H1 (cell line): ENCODE measurements around the gene ARHGEF2. TPM values are rescaled to one million over a fixed set of nuclear protein-coding genes. Genes with fewer than 3 reads are reported as not detected.

ENCODE experiments used
- CTCF ChIA-PET: fragments of 300-600 bp; sonication (Branson Sonifier 250); formaldehyde crosslinking; loops from one replicate; lab custom pipeline; 2021; ENCODE audit not compliant: partially characterized antibody; lab: Charles Lee
- POLR2A ChIA-PET: fragments of 300-600 bp; sonication (Branson Sonifier 250); formaldehyde crosslinking; loops from one replicate; lab custom pipeline; 2021; ENCODE audit warnings: inconsistent platforms; ENCODE audit not compliant: partially characterized antibody; lab: Charles Lee
- DNase-seq, 2 experiments: peaks; one replicate each; pipeline versions ENCODE4 v3.0.0 to v3.0.0-alpha.2; 2010 to 2022; ENCODE audit warnings: low spot score in 2 of 2, low read depth in 1 of 2, mixed read lengths in 1 of 2
- FAIRE-seq: peaks from 2 replicates; lab custom pipeline; 2011; peaks lifted over from hg19 to GRCh38; lab: Jason Lieb, UNC
- H2AFZ ChIP-seq: 2 replicates; pipeline ENCODE4 v1.8.1; 2012; ENCODE audit warnings: low read length, inconsistent platforms
- H2AK5ac ChIP-seq: 2 replicates; pipeline ENCODE4 v1.6.1; 2013; ENCODE audit warnings: low read depth, low read length
- H2BK120ac ChIP-seq: replicated peaks from 2 replicates; pipeline ENCODE3; 2013; ENCODE audit warnings: low read depth, low read length, inconsistent platforms
- H2BK12ac ChIP-seq: 2 replicates; pipeline ENCODE4 v1.6.1; 2013; ENCODE audit warnings: low read depth, low read length
- H2BK15ac ChIP-seq: 2 replicates; pipeline ENCODE4 v1.6.1; 2013; ENCODE audit warnings: low read length
- H2BK20ac ChIP-seq: 2 replicates; pipeline ENCODE4 v1.6.1; 2013; ENCODE audit warnings: low read length
- H2BK5ac ChIP-seq: 2 replicates; pipeline ENCODE4 v1.6.1; 2013; ENCODE audit warnings: low read depth, low read length
- H3K14ac ChIP-seq: 2 replicates; pipeline ENCODE4 v1.6.1; 2013; ENCODE audit warnings: inconsistent platforms; ENCODE audit not compliant: insufficient read length
- H3K18ac ChIP-seq: 2 replicates; pipeline ENCODE4 v1.6.1; 2013; ENCODE audit warnings: low read length; ENCODE audit errors: extremely low read depth
- H3K23ac ChIP-seq: 2 replicates; pipeline ENCODE4 v1.6.1; 2013; ENCODE audit warnings: inconsistent platforms; ENCODE audit not compliant: insufficient read length
- H3K23me2 ChIP-seq: 2 replicates; pipeline ENCODE4 v1.6.1; 2013; ENCODE audit warnings: low read depth, low read length
- H3K27ac ChIP-seq: 2 replicates; pipeline ENCODE4 v1.6.1; 2011; ENCODE audit warnings: low read depth, low read length, inconsistent platforms
- H3K27me3 ChIP-seq, 4 experiments: replicated peaks in 1 of 4; 1 replicate in 1 of 4; 2 replicates in 3 of 4; pipeline versions ENCODE4 v1.6.1 to v1.8.1; 2011 to 2013; ENCODE audit warnings: low read length in 3 of 4, mild to moderate bottlenecking in 3 of 4, inconsistent platforms in 2 of 4, mixed read lengths in 2 of 4, moderate library complexity in 1 of 4; ENCODE audit not compliant: control insufficient read depth in 3 of 4, insufficient read depth in 3 of 4; ENCODE audit errors: extremely low read depth in 1 of 4
- H3K36me3 ChIP-seq, 4 experiments: 2 replicates each; pipeline versions ENCODE4 v1.6.1 to v1.8.1; 2011 to 2013; ENCODE audit warnings: mild to moderate bottlenecking in 4 of 4, low read length in 3 of 4, moderate library complexity in 2 of 4, control low read depth in 1 of 4, inconsistent platforms in 1 of 4; ENCODE audit not compliant: insufficient read depth in 4 of 4, control insufficient read depth in 2 of 4
- H3K4ac ChIP-seq: replicated peaks from 2 replicates; pipeline ENCODE3; 2013; ENCODE audit warnings: low read length, low read depth, mixed read lengths, inconsistent platforms; ENCODE audit not compliant: insufficient read length
- H3K4me1 ChIP-seq, 4 experiments: replicated peaks in 1 of 4; 1 replicate in 1 of 4; 2 replicates in 3 of 4; pipeline versions ENCODE4 v1.6.1 to v1.8.1; 2011 to 2013; ENCODE audit warnings: low read length in 3 of 4, inconsistent platforms in 2 of 4, mixed read lengths in 1 of 4; ENCODE audit not compliant: insufficient read depth in 4 of 4, control insufficient read depth in 3 of 4
- H3K4me2 ChIP-seq, 2 experiments: 2 replicates each; pipeline versions ENCODE4 v1.6.1 to v1.8.1; 2011 to 2013; ENCODE audit warnings: low read depth in 2 of 2, low read length in 2 of 2, control low read depth in 1 of 2, inconsistent platforms in 1 of 2, mild to moderate bottlenecking in 1 of 2; ENCODE audit not compliant: insufficient read depth in 1 of 2
- H3K4me3 ChIP-seq, 4 experiments: fragments of 200-600, 300-600 bp in 1 of 4; sonication (generic), shearing (Covaris generic), sonication (Bioruptor Twin) in 1 of 4; 2 replicates each; pipeline versions ENCODE4 v1.5.1 to v1.8.1; 2011 to 2016; ENCODE audit warnings: low read length in 4 of 4, low read depth in 3 of 4, control low read depth in 2 of 4, inconsistent platforms in 2 of 4, mild to moderate bottlenecking in 2 of 4, mixed read lengths in 1 of 4, moderate library complexity in 1 of 4; ENCODE audit not compliant: insufficient read depth in 2 of 4; ENCODE audit errors: extremely low read depth in 1 of 4
- H3K56ac ChIP-seq: replicated peaks from 2 replicates; pipeline ENCODE3; 2013; ENCODE audit warnings: low read depth, mild to moderate bottlenecking, mixed read lengths, low read length, inconsistent platforms; ENCODE audit not compliant: insufficient read length
- H3K79me1 ChIP-seq: 2 replicates; pipeline ENCODE4 v1.6.1; 2013; ENCODE audit warnings: low read depth, low read length, control low read depth
- H3K79me2 ChIP-seq, 2 experiments: 2 replicates each; pipeline versions ENCODE4 v1.6.1 to v1.8.1; 2012 to 2013; ENCODE audit warnings: low read length in 2 of 2, mild to moderate bottlenecking in 2 of 2, inconsistent platforms in 1 of 2; ENCODE audit not compliant: insufficient read depth in 2 of 2, control insufficient read depth in 1 of 2
- H3K9ac ChIP-seq, 4 experiments: replicated peaks in 1 of 4; 1 replicate in 1 of 4; 2 replicates in 3 of 4; pipeline versions ENCODE4 v1.6.1 to v1.8.1; 2011 to 2013; ENCODE audit warnings: low read depth in 3 of 4, low read length in 3 of 4, control low read depth in 2 of 4, mild to moderate bottlenecking in 2 of 4, moderate library complexity in 2 of 4, inconsistent platforms in 1 of 4; ENCODE audit errors: extremely low read depth in 1 of 4
- H3K9me3 ChIP-seq, 2 experiments: 2 replicates each; pipeline versions ENCODE4 v1.6.1 to v1.8.1; 2012 to 2013; ENCODE audit warnings: mild to moderate bottlenecking in 2 of 2, moderate library complexity in 2 of 2, control low read depth in 1 of 2, inconsistent platforms in 1 of 2, low read depth in 1 of 2, low read length in 1 of 2, mixed read lengths in 1 of 2; ENCODE audit not compliant: insufficient read depth in 2 of 2
- H4K20me1 ChIP-seq, 2 experiments: replicated peaks in 1 of 2; 2 replicates each; pipeline versions ENCODE3 to v1.8.1; 2011 to 2013; ENCODE audit warnings: inconsistent platforms in 2 of 2, low read length in 2 of 2, mild to moderate bottlenecking in 1 of 2; ENCODE audit not compliant: insufficient read depth in 2 of 2, control insufficient read depth in 1 of 2
- H4K5ac ChIP-seq: 2 replicates; pipeline ENCODE4 v1.6.1; 2013; ENCODE audit warnings: low read length, low read depth, mixed read lengths, inconsistent platforms; ENCODE audit not compliant: insufficient read length
- H4K8ac ChIP-seq: 2 replicates; pipeline ENCODE4 v1.8.0; 2013; ENCODE audit warnings: mild to moderate bottlenecking, moderate library complexity, low read length, inconsistent platforms; ENCODE audit not compliant: insufficient read depth; ENCODE audit errors: extremely low read depth
- H4K91ac ChIP-seq: replicated peaks from 2 replicates; pipeline ENCODE3; 2013; ENCODE audit warnings: low read length, mixed read lengths, inconsistent platforms; ENCODE audit not compliant: insufficient read length
- CEBPB ChIP-seq: IDR thresholded peaks from 2 replicates; pipeline ENCODE4 v1.6.1; 2012; ENCODE audit warnings: low read depth, low read length
- GTF2F1 ChIP-seq: IDR thresholded peaks from 2 replicates; pipeline ENCODE4 v1.6.1; 2012; ENCODE audit warnings: low read depth, low read length, improper control_type of control experiment, borderline replicate concordance
- JUND ChIP-seq: IDR thresholded peaks from 2 replicates; pipeline ENCODE4 v1.6.1; 2011; ENCODE audit warnings: mild to moderate bottlenecking, improper control_type of control experiment, low read length
- RXRA ChIP-seq: IDR thresholded peaks from 2 replicates; pipeline ENCODE4 v1.6.1; 2011; ENCODE audit warnings: low read depth, mild to moderate bottlenecking, low read length, moderate library complexity; ENCODE audit not compliant: insufficient read depth
- SIX5 ChIP-seq: IDR thresholded peaks from 2 replicates; pipeline ENCODE4 v1.6.1; 2011; ENCODE audit warnings: mild to moderate bottlenecking, low read depth, low read length
- TBP ChIP-seq: IDR thresholded peaks from 2 replicates; pipeline ENCODE4 v1.6.1; 2011; ENCODE audit warnings: low read depth, low read length, improper control_type of control experiment
- TCF12 ChIP-seq: IDR thresholded peaks from 2 replicates; pipeline ENCODE4 v1.6.1; 2011; ENCODE audit warnings: low read depth, mild to moderate bottlenecking, low read length
- YY1 ChIP-seq: IDR thresholded peaks from 2 replicates; pipeline ENCODE4 v1.6.1; 2011; ENCODE audit warnings: low read depth, mild to moderate bottlenecking, low read length
- ZNF274 ChIP-seq: IDR thresholded peaks from 2 replicates; pipeline ENCODE4 v1.7.0; 2012; ENCODE audit warnings: low read length, borderline replicate concordance; ENCODE audit errors: extremely low read depth
- WGBS, 2 experiments: shearing (Covaris generic) in 1 of 2; methylation state at CpG; one replicate each; pipeline versions ENCODE4 v1.1.6 to v1.1.7; 2013 to 2015; ENCODE audit warnings: low lambda C conversion rate in 2 of 2, mixed read lengths in 2 of 2, inconsistent platforms in 1 of 2, low coverage in 1 of 2, missing lambda C conversion rate in 1 of 2; ENCODE audit not compliant: insufficient replicate concordance in 2 of 2, insufficient coverage in 1 of 2, insufficient read length in 1 of 2; ENCODE audit errors: extremely low coverage in 1 of 2, missing lambda C conversion rate in 1 of 2; 5-methylcytosine and 5-hydroxymethylcytosine counted together
- polyA plus RNA-seq, 7 experiments: library from polyadenylated mRNA; depleted of rRNA in 3 of 7; stranded (reverse) in 5 of 7; unstranded in 2 of 7; fragments of >200 nt in 5 of 7; fragments of 200-250 nt in 2 of 7; gene quantifications; 1 replicate in 5 of 7; 2 replicates in 1 of 7; 4 replicates in 1 of 7; pipeline versions ENCODE4 v1.2.1 to v1.2.3, GENCODE V29; 2011 to 2013; ENCODE audit warnings: missing spikeins in 2 of 7, mixed read lengths in 2 of 7
- total RNA-seq: library from RNA; stranded (reverse); fragmentation: NEBNext Ultra II Directional; extraction: Animal tissue kit (Norgen Biotek cat#: 25700); gene quantifications from 2 replicates; pipeline ENCODE4 v1.2.1, GENCODE V29; 2021
- TF ChIP-seq, protein P1 (sequence below): IDR thresholded peaks from 2 replicates; pipeline ENCODE4 v1.6.1; 2011; ENCODE audit warnings: low read length, improper control_type of control experiment

The ARHGEF2 gene
- total and polyA plus RNA-seq, 2 of the 8 experiments (the other 6 are each of a cell fraction or from before 2014, with no cell fraction given), result 42.7 to 80.5 TPM

DNA sequence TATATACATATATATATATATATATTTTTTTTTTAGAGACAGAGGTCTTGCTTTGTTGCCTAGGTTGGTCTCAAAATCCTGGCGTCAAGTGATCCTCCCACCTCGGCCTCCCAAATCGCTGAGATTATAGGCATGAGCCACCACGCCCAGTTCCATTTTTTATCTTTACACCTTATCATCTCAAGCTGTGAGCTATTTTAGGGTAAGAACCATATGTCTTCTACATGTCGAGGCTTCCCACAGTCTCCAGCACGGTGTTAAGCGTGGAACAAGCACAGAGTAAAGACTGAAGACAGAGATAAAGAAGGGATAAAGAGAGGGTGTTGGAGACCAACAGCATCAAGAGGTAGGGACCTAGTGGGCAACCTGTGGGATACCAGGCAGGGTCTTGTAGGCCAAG is 14.2 kb downstream of the ARHGEF2 start:
- peaks cover 4 to 27% of the 10 kb centered on the region in 2 experiments for H4K20me1 ChIP-seq
- no peak overlapping the region for H3K18ac ChIP-seq

More for the DNA sequence above, 14.2 kb downstream of the ARHGEF2 start:
- Histone ChIP-seq H3K79me1 (peaks cover 6% of the 10 kb centered on the region), H3K56ac (no peak overlapping the region), H3K9me3 (no peaks in the 10 kb centered on the region), H3K27ac (no peak overlapping the region), H3K4me3 (no peak overlapping the region), H2BK5ac (no peak overlapping the region), H2AK5ac (no peak overlapping the region), H3K4ac (no peak overlapping the region), H4K91ac (no peak overlapping the region), H4K8ac (no peak overlapping the region), H3K9ac (no peak overlapping the region), H3K27me3 (no peaks in the 10 kb centered on the region), H4K5ac (no peak overlapping the region), H3K36me3 (peaks cover 39 to 75% (median 65%) of the 10 kb centered on the region in 4 experiments), H3K4me1 (peaks cover 0 to 18% (median 10%) of the 10 kb centered on the region in 4 experiments; a peak in 6 of 7 replicates), H3K79me2 (peaks cover 0 to 15% of the 10 kb centered on the region in 2 experiments; a peak in 1 of 4 replicates), H2BK15ac (no peak overlapping the region), H3K4me2 (no peak overlapping the region), H3K23ac (no peak overlapping the region), H2AFZ (no peak overlapping the region), H3K14ac (no peak overlapping the region), H2BK20ac (no peak overlapping the region), H2BK120ac (no peak overlapping the region), H3K23me2 (no peaks in the 10 kb centered on the region), H2BK12ac (no peak overlapping the region)
- CTCF ChIA-PET, result interaction anchor here (0.7 to 5.1 kb wide), 3 partner anchors 25 to 129 kb away, joined by 3 to 31 read pairs (median 4); no protein-coding TSS in a partner anchor
- POLR2A ChIA-PET, result interaction anchor here (1.0 to 16.7 kb wide), 2 partner anchors 9 to 20 kb away, joined by 3 to 282 read pairs; partner anchors contain the start of gene ARHGEF2
- no peak for DNase-seq
- 96% methylated on average over 7 of the region's 7 CpGs; no CpG with 5 or more reads in 1 of the 2 experiments for WGBS, 2 experiments
- TF ChIP-seq SIX5 (no peak), TCF12 (no peak), RXRA (no peak), YY1 (no peak), CEBPB (no peak), TBP (no peak), ZNF274 (no peak), JUND (no peak), GTF2F1 (no peak)
- TF ChIP-seq, protein P1, sequence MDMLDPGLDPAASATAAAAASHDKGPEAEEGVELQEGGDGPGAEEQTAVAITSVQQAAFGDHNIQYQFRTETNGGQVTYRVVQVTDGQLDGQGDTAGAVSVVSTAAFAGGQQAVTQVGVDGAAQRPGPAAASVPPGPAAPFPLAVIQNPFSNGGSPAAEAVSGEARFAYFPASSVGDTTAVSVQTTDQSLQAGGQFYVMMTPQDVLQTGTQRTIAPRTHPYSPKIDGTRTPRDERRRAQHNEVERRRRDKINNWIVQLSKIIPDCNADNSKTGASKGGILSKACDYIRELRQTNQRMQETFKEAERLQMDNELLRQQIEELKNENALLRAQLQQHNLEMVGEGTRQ, result no peak
- no peak for FAIRE-seq
